Smooth muscle cell (in vitro differentiated cells): Measurements from ENCODE around the gene LHFPL6. TPM values are rescaled to one million over a fixed set of nuclear protein-coding genes. Genes with fewer than 3 reads are reported as not detected.
A peak's percentile ranks its signal among the peaks of the same experiment; 100 is the strongest.

Experiments
- DNase-seq: peaks from one replicate; lab custom pipeline; 2025; ENCODE audit not compliant: unreplicated experiment; lab: John Stamatoyannopoulos, UW
- H2AFZ ChIP-seq: fragments of 200-600 bp; sonication (generic); 2 replicates; pipeline ENCODE4 v1.6.0; 2016; ENCODE audit warnings: antibody characterized with exemption, low read depth, mild to moderate bottlenecking
- H3F3A ChIP-seq: fragments of 200-600 bp; sonication (generic); 2 replicates; pipeline ENCODE4 v1.6.0; 2017; ENCODE audit warnings: antibody characterized with exemption, low read depth
- H3K27ac ChIP-seq: fragments of 200-600 bp; sonication (generic); 2 replicates; pipeline ENCODE4 v1.5.1; 2016; ENCODE audit warnings: low read depth, mild to moderate bottlenecking
- H3K27me3 ChIP-seq: fragments of 200-600 bp; sonication (generic); 2 replicates; pipeline ENCODE4 v1.6.1; 2016; ENCODE audit warnings: low read depth, mild to moderate bottlenecking
- H3K36me3 ChIP-seq: fragments of 200-600 bp; sonication (generic); 2 replicates; pipeline ENCODE4 v1.5.1; 2016; ENCODE audit warnings: low read depth
- H3K4me1 ChIP-seq: fragments of 200-600 bp; sonication (generic); 2 replicates; pipeline ENCODE4 v1.5.1; 2016; ENCODE audit warnings: low read depth
- H3K4me2 ChIP-seq: fragments of 200-600 bp; sonication (generic); 2 replicates; pipeline ENCODE4 v1.6.0; 2016; ENCODE audit warnings: mild to moderate bottlenecking
- H3K4me3 ChIP-seq: fragments of 200-600 bp; sonication (generic); 2 replicates; pipeline ENCODE4 v1.5.1; 2016; ENCODE audit warnings: mild to moderate bottlenecking
- H3K79me2 ChIP-seq: fragments of 200-600 bp; sonication (generic); 2 replicates; pipeline ENCODE4 v1.6.0; 2016; ENCODE audit warnings: low read depth, mild to moderate bottlenecking
- H3K9ac ChIP-seq: fragments of 200-600 bp; sonication (generic); 2 replicates; pipeline ENCODE4 v1.6.0; 2016; ENCODE audit warnings: low read depth
- H3K9me3 ChIP-seq: fragments of 200-600 bp; sonication (generic); replicated peaks from 2 replicates; pipeline ENCODE4 v1.5.1; 2016; ENCODE audit warnings: low read depth
- H4K20me1 ChIP-seq: fragments of 200-600 bp; sonication (generic); 2 replicates; pipeline ENCODE4 v1.6.0; 2016; ENCODE audit warnings: low read depth
- CTCF ChIP-seq: fragments of 200-600 bp; sonication (generic); IDR thresholded peaks from 2 replicates; pipeline ENCODE4 v1.5.1; 2017; ENCODE audit warnings: borderline replicate concordance, mild to moderate bottlenecking, antibody characterized with exemption; ENCODE audit not compliant: insufficient read depth, poor library complexity, severe bottlenecking
- WGBS: methylation state at CpG from one replicate; pipeline ENCODE4 v1.1.7; 2016; ENCODE audit warnings: low lambda C conversion rate; 5-methylcytosine and 5-hydroxymethylcytosine counted together
- polyA plus RNA-seq: library from polyadenylated mRNA; unstranded; fragments of >200 nt; fragmentation: Nextera tagmentation; extraction: Ambion mirVana; gene quantifications from 2 replicates; pipeline ENCODE4 v1.2.1, GENCODE V29; 2016
- total RNA-seq: library from RNA; depleted of rRNA; stranded (reverse); fragments of >200 nt; gene quantifications from 2 replicates; pipeline ENCODE4 v1.2.3, GENCODE V29; 2014

LHFPL6 gene
- total and polyA plus RNA-seq, 2 experiments from 2014 or later = 24.7 to 43.6 TPM

DNA sequence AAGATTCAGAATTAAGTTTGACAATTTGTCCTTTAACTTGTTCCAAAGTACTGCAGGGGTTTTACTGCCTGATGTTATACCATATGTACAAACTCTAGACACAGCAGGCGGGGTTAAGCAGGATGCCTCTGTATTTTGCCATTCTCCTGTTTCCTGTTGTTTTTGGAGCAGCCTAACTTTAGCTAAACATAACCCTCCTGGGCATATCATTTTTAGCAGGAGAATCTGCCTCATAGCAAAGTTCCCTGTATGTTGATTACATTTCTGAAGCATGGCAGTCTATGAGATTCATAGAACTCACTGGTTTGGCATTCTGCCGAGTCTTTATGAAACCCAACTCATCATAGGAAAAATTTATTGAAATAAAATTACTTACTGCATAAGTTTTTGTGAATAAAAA, 5.2 kb downstream of the LHFPL6 start:
- Histone ChIP-seq H2AFZ (no peak overlapping the region), H3F3A (no peaks in the 10 kb centered on the region), H3K9ac (no peak overlapping the region), H3K27ac (no peak overlapping the region), H3K4me1 (peaks cover 19% of the 10 kb centered on the region), H3K9me3 (no peaks in the 10 kb centered on the region), H3K4me2 (no peak overlapping the region), H3K27me3 (no peaks in the 10 kb centered on the region), H3K36me3 (no peaks in the 10 kb centered on the region), H3K79me2 (peaks cover 57% of the 10 kb centered on the region), H4K20me1 (no peaks in the 10 kb centered on the region), H3K4me3 (no peak overlapping the region)
- no peak for TF ChIP-seq CTCF
- DNase-seq = no peak
- WGBS = 87% methylated on average over 2 of the region's 2 CpGs

DNA sequence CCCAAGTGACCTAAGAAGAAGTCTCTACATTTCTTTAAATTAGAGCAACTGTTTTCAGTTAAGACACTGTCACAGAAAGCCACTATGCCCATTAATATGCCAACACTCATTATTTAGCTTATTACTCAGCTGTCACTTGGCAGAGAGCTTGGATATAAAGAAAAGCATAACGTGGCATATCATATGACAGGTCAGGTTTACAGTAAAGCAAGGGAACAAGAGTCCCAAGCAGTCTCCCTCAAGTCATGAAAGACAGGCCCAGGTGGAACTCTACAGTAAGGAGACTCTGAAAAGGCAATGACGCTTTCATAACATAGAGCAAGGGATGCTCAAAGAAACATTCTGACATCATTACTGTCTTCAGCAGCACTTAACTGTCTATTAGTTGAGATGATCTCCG, 6.3 kb downstream of the LHFPL6 start:
- no peak overlapping the region for H2AFZ ChIP-seq
- TF ChIP-seq CTCF = no peak

GRCh38 chr13:39596176-39596575, 6.8 kb downstream of the LHFPL6 start:
- Histone ChIP-seq H3K27ac (no peak overlapping the region), H3K27me3 (no peaks in the 10 kb centered on the region), H3K4me2 (no peak overlapping the region), H3K9ac (no peak overlapping the region), H4K20me1 (no peaks in the 10 kb centered on the region), H3K9me3 (no peaks in the 10 kb centered on the region), H3K4me3 (no peak overlapping the region), H3F3A (no peaks in the 10 kb centered on the region), H3K36me3 (no peaks in the 10 kb centered on the region), H2AFZ (no peak overlapping the region), H3K79me2 (peaks cover 56% of the 10 kb centered on the region), H3K4me1 (peaks cover 11% of the 10 kb centered on the region)
- 96% methylated on average over 2 of the region's 2 CpGs for WGBS
- no peak for DNase-seq
- no peak for TF ChIP-seq CTCF

More for the DNA sequence above, 6.3 kb downstream of the LHFPL6 start:
- Histone ChIP-seq H3K36me3 (no peaks in the 10 kb centered on the region), H4K20me1 (no peaks in the 10 kb centered on the region), H3K4me1 (peaks cover 13% of the 10 kb centered on the region), H3K9me3 (no peaks in the 10 kb centered on the region), H3K4me3 (no peak overlapping the region), H3K27me3 (no peaks in the 10 kb centered on the region), H3K79me2 (peaks cover 57% of the 10 kb centered on the region), H3F3A (no peaks in the 10 kb centered on the region), H3K4me2 (no peak overlapping the region), H3K27ac (no peak overlapping the region), H3K9ac (no peak overlapping the region)
- WGBS = 91% methylated on average over 3 of the region's 3 CpGs
- no peak for DNase-seq

GRCh38 chr13:39590466-39591036, 12.4 kb downstream of the LHFPL6 start:
- H3K27me3 ChIP-seq = no peaks in the 10 kb centered on the region
- no peaks in the 10 kb centered on the region for H3K9me3 ChIP-seq
- H3K4me1 ChIP-seq = no peaks in the 10 kb centered on the region
- no peak overlapping the region for H3K9ac ChIP-seq
- H3F3A ChIP-seq = no peaks in the 10 kb centered on the region
- no peak overlapping the region for H2AFZ ChIP-seq
- WGBS = 46% methylated on average over 2 of the region's 2 CpGs
- H4K20me1 ChIP-seq = no peaks in the 10 kb centered on the region
- H3K36me3 ChIP-seq = no peaks in the 10 kb centered on the region
- peak overlapping the region; percentile 9 for H3K4me2 ChIP-seq
- no peak overlapping the region for H3K4me3 ChIP-seq
- no peak for DNase-seq
- peaks cover 42% of the 10 kb centered on the region for H3K79me2 ChIP-seq
- H3K27ac ChIP-seq = no peak overlapping the region
- TF ChIP-seq CTCF = no peak
